GM18502 (cell line): ENCODE results near the gene GLIPR2.

Experiments
- ATAC-seq: cut with Tn5 transposase; IDR thresholded peaks from one replicate; pipeline ENCODE4 v1.9.1; 2021; ENCODE audit warnings: mild to moderate bottlenecking; ENCODE audit not compliant: unreplicated experiment, poor library complexity

The GLIPR2 gene

DNA sequence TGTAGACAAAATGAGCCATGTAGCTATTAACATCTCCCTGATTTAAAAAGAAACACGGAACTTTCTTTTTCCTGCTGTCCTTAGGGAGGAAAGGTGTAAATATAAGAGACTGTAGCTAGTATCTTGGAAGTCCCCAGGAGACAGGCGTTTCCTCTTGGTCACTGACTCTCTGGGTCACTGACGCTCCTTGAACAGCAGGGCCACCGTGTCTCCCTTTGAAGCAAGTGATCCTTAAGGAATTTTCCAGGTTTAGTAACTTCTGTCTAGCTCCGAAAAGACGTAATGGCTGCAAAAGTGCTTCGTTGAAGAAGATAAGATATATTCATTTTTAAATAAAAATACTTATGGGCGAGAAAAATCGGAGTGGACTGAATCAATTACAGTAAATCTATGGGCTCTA is 53.4 kb downstream of the GLIPR2 start:
- no peak for ATAC-seq

DNA sequence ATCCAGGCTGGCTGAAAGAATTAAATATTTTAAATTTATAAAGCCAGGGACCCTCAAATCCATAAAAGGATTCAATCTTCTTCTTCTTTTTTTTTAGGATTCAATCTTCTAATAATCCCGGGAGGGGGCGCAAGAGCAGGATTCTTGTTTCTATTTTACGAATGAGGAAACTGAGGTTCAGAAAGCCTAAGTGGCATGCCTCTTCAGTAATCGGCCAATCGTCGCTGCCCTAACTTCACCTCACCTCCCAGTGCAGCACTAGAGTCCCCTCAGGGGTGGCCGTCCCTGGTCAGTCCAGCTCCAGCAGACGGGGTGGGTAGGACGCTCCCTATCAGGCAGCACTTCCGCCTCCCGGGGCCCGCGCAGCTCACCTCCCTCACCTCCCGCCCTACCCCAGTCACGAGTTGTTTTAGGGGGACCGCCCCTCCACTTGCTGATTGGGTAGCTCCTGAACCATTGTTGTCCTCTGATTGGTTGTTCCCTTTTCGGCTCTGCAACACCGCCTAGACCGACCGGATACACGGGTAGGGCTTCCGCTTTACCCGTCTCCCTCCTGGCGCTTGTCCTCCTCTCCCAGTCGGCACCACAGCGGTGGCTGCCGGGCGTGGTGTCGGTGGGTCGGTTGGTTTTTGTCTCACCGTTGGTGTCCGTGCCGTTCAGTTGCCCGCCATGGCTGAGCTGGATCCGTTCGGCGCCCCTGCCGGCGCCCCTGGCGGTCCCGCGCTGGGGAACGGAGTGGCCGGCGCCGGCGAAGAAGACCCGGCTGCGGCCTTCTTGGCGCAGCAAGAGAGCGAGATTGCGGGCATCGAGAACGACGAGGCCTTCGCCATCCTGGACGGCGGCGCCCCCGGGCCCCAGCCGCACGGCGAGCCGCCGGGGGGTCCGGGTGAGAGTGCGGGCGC is 54.1 kb downstream of the GLIPR2 start, which contains the start of gene CLTA:
CLTA (plus strand) TSS at position 534 of the 902 bp plus-strand sequence; CDS start at position 670, 136 bp downstream.
- ATAC-seq = peak; percentile 98

DNA sequence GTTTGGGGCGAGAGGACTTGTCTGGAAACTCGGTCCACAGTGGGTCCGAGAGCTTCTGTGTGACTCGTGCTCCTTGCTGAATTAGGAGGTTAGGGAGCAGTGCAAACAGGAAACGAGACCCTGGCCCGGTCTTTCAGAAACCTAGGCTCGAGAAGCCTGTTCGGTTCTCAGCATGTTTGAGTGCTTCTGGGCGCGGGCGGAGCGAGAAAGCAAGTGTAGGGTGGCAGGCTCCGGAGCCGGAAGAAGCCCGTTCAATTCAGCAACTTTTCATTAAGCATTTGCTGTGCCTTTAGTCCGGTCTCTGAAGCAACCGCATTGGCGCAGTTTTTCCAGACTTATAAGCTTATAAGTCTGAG is 54.7 kb downstream of the GLIPR2 start:
- peak; percentile 8 for ATAC-seq

GRCh38 chr9:36191686-36192085 is 55.2 kb downstream of the GLIPR2 start:
- ATAC-seq = no peak

DNA sequence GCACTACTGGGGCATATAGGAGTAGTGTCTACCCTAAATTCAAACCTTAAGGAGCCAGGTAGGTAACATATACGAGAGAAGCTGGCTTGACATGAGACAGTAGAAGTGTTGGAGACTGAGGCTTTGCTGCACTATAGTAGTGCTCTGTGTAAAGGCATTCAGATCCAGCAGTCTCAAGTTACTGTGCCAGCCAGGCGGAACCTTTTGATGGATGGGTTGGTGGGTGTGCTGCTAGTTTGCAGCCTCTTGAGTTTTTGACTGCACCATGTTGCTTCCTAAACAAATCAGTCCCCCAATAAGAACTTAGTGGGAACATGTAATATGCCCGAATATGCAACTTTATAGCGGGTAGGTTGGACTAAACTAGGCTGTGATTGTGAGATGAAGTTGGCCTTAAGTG is 55.7 kb downstream of the GLIPR2 start:
- no peak for ATAC-seq

DNA sequence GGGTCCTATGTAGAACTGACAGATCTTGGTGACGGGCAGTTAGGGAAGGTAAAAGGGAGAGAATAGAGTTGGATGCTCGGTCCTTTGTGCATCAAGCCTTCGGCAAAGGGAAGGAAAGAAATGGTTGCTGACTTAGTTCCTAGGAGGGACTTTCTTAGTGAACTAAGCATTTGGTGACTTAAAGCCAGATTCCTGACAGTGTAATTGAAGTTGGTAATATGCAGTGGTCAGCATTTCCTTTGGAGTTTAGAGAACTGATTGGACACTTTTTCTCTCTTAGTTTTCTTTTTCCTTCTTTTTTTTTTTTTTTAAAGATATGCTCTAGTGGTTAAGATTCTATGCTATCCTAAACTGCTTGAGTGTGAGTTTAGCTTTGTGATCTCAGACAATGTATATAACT is 56.5 kb downstream of the GLIPR2 start:
- no peak for ATAC-seq

DNA sequence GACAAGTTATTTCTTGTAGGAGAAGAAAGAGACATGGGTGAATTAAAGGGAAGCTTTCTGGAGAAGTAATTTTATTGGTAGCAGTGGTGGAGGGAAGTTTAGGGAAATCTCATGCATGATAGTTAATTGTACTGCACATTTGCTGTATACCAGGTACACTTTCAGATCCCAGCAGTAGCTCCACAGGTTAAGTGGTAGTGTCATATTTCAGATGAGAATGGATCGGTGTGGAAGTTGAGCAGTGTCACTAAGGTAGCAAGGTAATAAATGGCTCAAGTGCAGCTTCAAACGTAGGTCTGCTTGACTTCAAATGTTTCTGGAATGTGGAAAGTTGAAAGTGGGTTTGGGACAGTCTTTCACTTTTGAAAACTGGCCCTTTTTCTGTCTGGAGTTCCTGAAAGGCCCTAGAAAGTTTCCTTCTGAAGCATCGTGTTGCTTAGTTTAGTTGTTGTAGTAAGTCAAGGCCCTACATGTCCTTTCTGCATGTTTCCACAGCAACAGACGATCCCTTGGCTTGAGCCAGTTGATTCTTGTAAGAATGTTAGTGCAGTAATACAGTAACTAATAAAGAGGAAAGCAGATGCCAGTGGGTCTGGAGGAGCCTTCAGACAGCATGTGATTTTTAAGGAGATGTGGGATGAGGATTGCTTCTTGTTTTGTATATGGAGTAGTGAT is 57.9 kb downstream of the GLIPR2 start:
- ATAC-seq = no peak

DNA sequence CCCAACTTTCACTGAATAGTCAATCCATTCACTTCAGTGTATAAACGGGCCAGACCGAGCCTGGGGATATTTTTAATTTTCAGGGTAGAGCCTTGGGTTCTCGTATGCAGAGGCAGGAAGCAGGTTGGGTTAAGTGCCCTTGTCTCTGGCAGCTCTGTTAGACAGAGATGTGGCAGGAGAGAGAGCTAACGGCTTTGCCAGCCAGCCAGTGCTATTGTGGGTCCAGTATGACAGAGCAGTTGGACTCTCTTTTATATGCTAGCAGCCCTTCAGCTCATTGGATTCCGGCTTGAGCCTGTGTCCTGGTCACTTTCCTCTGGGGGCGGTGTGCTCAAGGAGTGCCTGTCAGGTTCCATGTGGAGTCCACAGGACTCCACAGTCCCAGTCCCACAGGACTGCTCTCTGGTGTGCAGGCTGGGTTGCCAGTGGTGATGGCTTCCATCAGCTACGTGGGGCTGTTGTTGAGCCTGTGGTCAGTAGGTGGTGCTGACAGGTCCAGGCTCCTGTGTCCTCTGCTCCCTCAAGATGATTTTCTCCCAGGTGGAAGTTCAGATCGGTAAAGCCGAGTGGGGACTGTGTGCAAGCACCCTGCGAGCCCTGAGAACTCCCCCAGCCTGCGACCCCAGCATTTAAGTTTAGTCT is 68.5 kb downstream of the GLIPR2 start:
- no peak for ATAC-seq

GRCh38 chr9:36207016-36207415 is 70.5 kb downstream of the GLIPR2 start:
- ATAC-seq = no peak

DNA sequence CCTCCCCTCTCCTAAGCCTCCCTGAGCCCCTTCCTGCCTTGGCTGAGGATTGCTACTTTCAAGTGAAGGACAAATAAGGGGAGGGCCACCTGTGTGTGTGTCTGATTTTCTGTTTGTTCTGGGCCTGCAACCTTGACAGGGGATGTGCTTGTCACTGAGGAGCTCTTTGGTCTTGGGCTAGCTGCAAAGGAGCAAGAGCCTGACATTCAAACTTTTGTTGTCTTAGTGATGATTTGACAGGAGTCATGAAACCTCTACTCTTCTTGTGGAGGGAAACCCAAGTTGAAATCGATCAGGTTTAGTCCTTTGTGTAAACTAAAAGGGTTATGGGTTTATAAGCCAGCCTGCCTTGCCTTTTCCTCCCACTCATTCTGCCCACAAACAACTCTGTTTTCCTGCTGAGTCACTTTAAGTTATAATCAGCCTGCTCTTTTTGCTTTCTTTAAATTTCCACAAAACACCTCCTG is 71.0 kb downstream of the GLIPR2 start:
- no peak for ATAC-seq

GRCh38 chr9:36208521-36209253 is 72.2 kb downstream of the GLIPR2 start:
- no peak for ATAC-seq

DNA sequence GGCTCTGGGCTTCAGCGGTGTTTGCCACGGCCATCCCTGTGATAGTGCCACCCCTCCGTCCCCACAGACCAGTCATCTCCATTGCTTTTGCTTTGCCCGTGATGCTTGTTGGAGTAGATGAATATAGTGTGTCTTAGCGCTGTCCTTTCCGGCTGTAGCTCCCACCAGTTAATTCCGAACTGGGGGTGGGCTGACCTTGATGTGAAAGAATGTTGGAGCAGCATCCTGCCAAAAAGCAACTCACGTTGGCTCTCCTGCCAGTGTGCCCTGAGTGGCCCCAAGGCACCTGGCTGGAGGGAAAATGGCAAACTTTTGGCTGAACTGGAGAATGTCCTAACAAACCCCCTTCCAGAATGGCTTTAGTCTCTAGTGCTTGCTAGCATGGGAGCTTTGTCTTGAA is 74.2 kb downstream of the GLIPR2 start:
- ATAC-seq = no peak

GRCh38 chr9:36211510-36211909 is 75.0 kb downstream of the GLIPR2 start:
- no peak for ATAC-seq

DNA sequence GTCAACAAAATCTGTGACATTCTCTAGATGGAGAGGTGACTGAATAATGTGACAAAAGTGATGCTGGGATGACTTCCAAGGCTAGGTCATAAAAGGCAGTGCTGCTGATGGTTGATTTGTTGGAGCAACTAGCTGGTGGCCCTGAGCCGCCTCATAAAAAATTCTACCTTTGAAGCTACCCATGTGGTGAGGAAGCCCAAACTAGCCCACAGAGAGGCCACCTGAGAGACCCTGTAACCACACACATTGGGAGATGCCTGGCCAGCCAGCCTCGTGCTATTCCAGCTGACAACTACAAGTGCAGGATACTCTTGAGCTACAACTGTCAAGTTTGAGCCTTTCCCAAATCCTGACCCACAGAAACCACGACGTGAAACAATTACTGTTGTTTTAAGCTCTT is 76.9 kb downstream of the GLIPR2 start:
- no peak for ATAC-seq
